HK-2 (cell line): Measurements from ENCODE around the gene LILRA6.
"Not testable (repeated sequence)": the region's sequence is repeated elsewhere in the genome, so short reads cannot be mapped to it uniquely, and the experiment has no call there.

ENCODE experiments used
- DNase-seq: peaks from one replicate; pipeline ENCODE4 v3.0.0-alpha.2; 2018; ENCODE audit not compliant: unreplicated experiment

Gene LILRA6

GRCh38 chr19:54231077-54231931, 11.3 kb downstream of the LILRA6 start:
- DNase-seq, result peak; percentile 87

GRCh38 chr19:54230031-54230430, 12.6 kb downstream of the LILRA6 start:
- no peak for DNase-seq

GRCh38 chr19:54229146-54229545, 13.4 kb downstream of the LILRA6 start:
- no peak for DNase-seq

GRCh38 chr19:54224619-54225018, 18.0 kb downstream of the LILRA6 start:
- DNase-seq, result not testable (repeated sequence)

GRCh38 chr19:54223937-54224281, 18.7 kb downstream of the LILRA6 start:
- DNase-seq, result not testable (repeated sequence)

GRCh38 chr19:54223277-54223936, 19.2 kb downstream of the LILRA6 start:
- DNase-seq, result not testable (repeated sequence)

- not testable (repeated sequence) for DNase-seq
Measured at GRCh38 chr19:54222474-54223276, 19.9 kb downstream of the LILRA6 start, which contains the start of gene LILRB3. TSS of gene LILRB3 (minus strand) at chr19:54223007. CDS start at chr19:54222976, 31 bp downstream.

GRCh38 chr19:54221947-54222346, 20.6 kb downstream of the LILRA6 start:
- not testable (repeated sequence) for DNase-seq

GRCh38 chr19:54219702-54220101, 22.9 kb downstream of the LILRA6 start:
- not testable (repeated sequence) for DNase-seq

- DNase-seq, result no peak
Measured at GRCh38 chr19:54218960-54219661, 23.5 kb downstream of the LILRA6 start.

GRCh38 chr19:54218259-54218658, 24.3 kb downstream of the LILRA6 start:
- DNase-seq, result no peak

GRCh38 chr19:54217517-54218247, 24.9 kb downstream of the LILRA6 start:
- DNase-seq, result not testable (repeated sequence)

GRCh38 chr19:54216869-54217268, 25.7 kb downstream of the LILRA6 start:
- DNase-seq, result no peak

- not testable (repeated sequence) for DNase-seq
Measured at GRCh38 chr19:54214734-54215133, 27.9 kb downstream of the LILRA6 start.

- DNase-seq, result not testable (repeated sequence)
Measured at GRCh38 chr19:54214217-54214616, 28.4 kb downstream of the LILRA6 start.

GRCh38 chr19:54211235-54211634, 31.4 kb downstream of the LILRA6 start:
- DNase-seq, result no peak

- peak; percentile 92 for DNase-seq
Measured at GRCh38 chr19:54209811-54210494, 32.6 kb downstream of the LILRA6 start.

- no peak for DNase-seq
Measured at GRCh38 chr19:54209058-54209810, 33.4 kb downstream of the LILRA6 start.

GRCh38 chr19:54208784-54209057, 33.9 kb downstream of the LILRA6 start:
- DNase-seq, result no peak
